NCI-H1694 treated with DMSO at 0.1 percent for 48 hours (cell line): ENCODE results near the gene ACTRT2.

Experiments
- DNase-seq: peaks from one replicate; lab custom pipeline; 2025; lab: John Stamatoyannopoulos, UW

ACTRT2 gene

GRCh38 chr1:3018576-3018975 is 2.7 kb upstream of the ACTRT2 start:
- DNase-seq = no peak

- no peak for DNase-seq
Observed at GRCh38 chr1:3019007-3019515, 2.2 kb upstream of the ACTRT2 start.

GRCh38 chr1:3019516-3020051 is 1.7 kb upstream of the ACTRT2 start:
- no peak for DNase-seq

- DNase-seq = no peak
Observed at GRCh38 chr1:3020263-3020909, 881 bp upstream of the ACTRT2 start.

- no peak for DNase-seq
Observed at GRCh38 chr1:3021801-3022401, 634 bp downstream of the ACTRT2 start.

- DNase-seq = no peak
Observed at GRCh38 chr1:3022511-3022973, 1.3 kb downstream of the ACTRT2 start.

- no peak for DNase-seq
Observed at GRCh38 chr1:3022976-3023375, 1.7 kb downstream of the ACTRT2 start.

- no peak for DNase-seq
Observed at GRCh38 chr1:3024019-3024418, 2.8 kb downstream of the ACTRT2 start.

GRCh38 chr1:3024588-3024987 is 3.3 kb downstream of the ACTRT2 start:
- DNase-seq = no peak

GRCh38 chr1:3026124-3026523 is 4.9 kb downstream of the ACTRT2 start:
- no peak for DNase-seq

GRCh38 chr1:3026581-3027391 is 5.5 kb downstream of the ACTRT2 start:
- DNase-seq = no peak

GRCh38 chr1:3027611-3028371 is 6.5 kb downstream of the ACTRT2 start:
- no peak for DNase-seq

GRCh38 chr1:3028531-3029282 is 7.4 kb downstream of the ACTRT2 start:
- no peak for DNase-seq

GRCh38 chr1:3029481-3029961 is 8.3 kb downstream of the ACTRT2 start:
- DNase-seq = no peak

GRCh38 chr1:3029991-3030662 is 8.9 kb downstream of the ACTRT2 start:
- no peak for DNase-seq

GRCh38 chr1:3030663-3031381 is 9.6 kb downstream of the ACTRT2 start:
- no peak for DNase-seq

- DNase-seq = no peak
Observed at GRCh38 chr1:3031401-3032221, 10.3 kb downstream of the ACTRT2 start.

- no peak for DNase-seq
Observed at GRCh38 chr1:3032371-3033039, 11.2 kb downstream of the ACTRT2 start.
